Stimulated activated effector memory CD8-positive, alpha-beta T cell treated with anti-CD3 and anti-CD28 coated beads, Interleukin-12 subunit alpha, Interleukin-12 subunit beta, amount 100 ng/mL, for 72 hours (primary cell): ENCODE results near the gene MEN1.
"Not testable (repeated sequence)": the region's sequence is repeated elsewhere in the genome, so short reads cannot be mapped to it uniquely, and the experiment has no call there.

Source experiments
- ATAC-seq: fragments of 150-1000 bp; cut with Tn5 transposase; 2 replicates; pipeline ENCODE4 v1.10.0; 2021
- DNase-seq, 2 donors: peaks; one replicate each; pipeline ENCODE4 v3.0.0; 2021 to 2022; ENCODE audit warnings: low spot score in 2 of 2
- H3K27ac Mint-ChIP-seq: one replicate; pipeline ENCODE4 v1.8.0; 2022; ENCODE audit warnings: mild to moderate bottlenecking, mixed read lengths
- H3K36me3 Mint-ChIP-seq: one replicate; pipeline ENCODE4 v1.8.0; 2022; ENCODE audit warnings: mild to moderate bottlenecking, mixed read lengths
- H3K4me1 Mint-ChIP-seq: one replicate; pipeline ENCODE4 v1.8.0; 2022; ENCODE audit warnings: mixed read lengths
- H3K4me3 Mint-ChIP-seq: one replicate; pipeline ENCODE4 v1.8.0; 2022; ENCODE audit warnings: mild to moderate bottlenecking, mixed read lengths
- H3K9me3 Mint-ChIP-seq: one replicate; pipeline ENCODE4 v1.8.0; 2022; ENCODE audit warnings: mixed read lengths

The MEN1 gene

GRCh38 chr11:64826578-64827450 is 16.5 kb upstream of the MEN1 start:
- no peak overlapping the region for H3K27ac Mint-ChIP-seq
- no peaks in the 10 kb centered on the region for H3K4me1 Mint-ChIP-seq
- no peaks in the 10 kb centered on the region for H3K36me3 Mint-ChIP-seq
- no peak for ATAC-seq
- DNase-seq: no peak
- H3K4me3 Mint-ChIP-seq: no peak overlapping the region
- H3K9me3 Mint-ChIP-seq: no peaks in the 10 kb centered on the region

GRCh38 chr11:64826062-64826461 is 15.7 kb upstream of the MEN1 start:
- Mint-ChIP-seq H3K36me3 (no peaks in the 10 kb centered on the region), H3K4me1 (no peaks in the 10 kb centered on the region), H3K9me3 (no peaks in the 10 kb centered on the region), H3K27ac (no peak overlapping the region), H3K4me3 (no peak overlapping the region)
- DNase-seq (no peak), ATAC-seq (no peak)

- H3K4me3 Mint-ChIP-seq: no peak overlapping the region
- H3K27ac Mint-ChIP-seq: peak overlapping the region; percentile 7
- H3K4me1 Mint-ChIP-seq: no peaks in the 10 kb centered on the region
- no peaks in the 10 kb centered on the region for H3K36me3 Mint-ChIP-seq
- no peaks in the 10 kb centered on the region for H3K9me3 Mint-ChIP-seq
- DNase-seq: no peak
- ATAC-seq: no peak
Measured at GRCh38 chr11:64823568-64824119, 13.3 kb upstream of the MEN1 start.

- Mint-ChIP-seq H3K4me3 (no peak overlapping the region), H3K36me3 (no peaks in the 10 kb centered on the region), H3K4me1 (no peaks in the 10 kb centered on the region), H3K9me3 (no peaks in the 10 kb centered on the region), H3K27ac (no peak overlapping the region)
- DNase-seq (no peak), ATAC-seq (no peak)
Measured at GRCh38 chr11:64817476-64817875, 7.1 kb upstream of the MEN1 start.

- H3K9me3 Mint-ChIP-seq, H3K27ac Mint-ChIP-seq, H3K36me3 Mint-ChIP-seq, ATAC-seq, H3K4me3 Mint-ChIP-seq, H3K4me1 Mint-ChIP-seq, DNase-seq: not testable (repeated sequence)
Measured at GRCh38 chr11:64815433-64815832, 5.1 kb upstream of the MEN1 start.

GRCh38 chr11:64814712-64815187 is 4.4 kb upstream of the MEN1 start:
- no peak for ATAC-seq
- DNase-seq: no peak
- H3K9me3 Mint-ChIP-seq: no peaks in the 10 kb centered on the region
- H3K4me3 Mint-ChIP-seq: no peak overlapping the region
- H3K36me3 Mint-ChIP-seq: no peaks in the 10 kb centered on the region
- no peak overlapping the region for H3K27ac Mint-ChIP-seq
- H3K4me1 Mint-ChIP-seq: peaks cover 11% of the 10 kb centered on the region

- Mint-ChIP-seq H3K9me3 (no peaks in the 10 kb centered on the region), H3K4me1 (peaks cover 18% of the 10 kb centered on the region), H3K27ac (no peak overlapping the region), H3K4me3 (no peak overlapping the region), H3K36me3 (no peaks in the 10 kb centered on the region)
- ATAC-seq (no peak), DNase-seq (no peak)
Measured at GRCh38 chr11:64813826-64814225, 3.5 kb upstream of the MEN1 start.

- ATAC-seq (peak; percentile 56), DNase-seq (no peak)
- no peaks in the 10 kb centered on the region for H3K9me3 Mint-ChIP-seq
- H3K27ac Mint-ChIP-seq: peak overlapping the region; percentile 97
- H3K36me3 Mint-ChIP-seq: peaks cover 8% of the 10 kb centered on the region
- peaks cover 37% of the 10 kb centered on the region for H3K4me1 Mint-ChIP-seq
- H3K4me3 Mint-ChIP-seq: peak overlapping the region; percentile 98
Measured at GRCh38 chr11:64810891-64811272, 531 bp upstream of the MEN1 start.

GRCh38 chr11:64809781-64810241 is 540 bp downstream of the MEN1 start:
- H3K4me3 Mint-ChIP-seq: peak overlapping the region; percentile 98
- peaks cover 14% of the 10 kb centered on the region for H3K36me3 Mint-ChIP-seq
- H3K27ac Mint-ChIP-seq: peak overlapping the region; percentile 97
- ATAC-seq: peak; percentile 29
- peaks cover 43% of the 10 kb centered on the region for H3K4me1 Mint-ChIP-seq
- no peaks in the 10 kb centered on the region for H3K9me3 Mint-ChIP-seq
- DNase-seq: no peak

- no peaks in the 10 kb centered on the region for H3K9me3 Mint-ChIP-seq
- H3K27ac Mint-ChIP-seq: no peak overlapping the region
- H3K4me1 Mint-ChIP-seq: peaks cover 46% of the 10 kb centered on the region
- DNase-seq (no peak), ATAC-seq (no peak)
- H3K36me3 Mint-ChIP-seq: peaks cover 26% of the 10 kb centered on the region
- H3K4me3 Mint-ChIP-seq: no peak overlapping the region
Measured at GRCh38 chr11:64805481-64805880, 4.9 kb downstream of the MEN1 start.

GRCh38 chr11:64804346-64805210 is 5.8 kb downstream of the MEN1 start:
- no peak overlapping the region for H3K27ac Mint-ChIP-seq
- H3K4me3 Mint-ChIP-seq: peak overlapping the region; percentile 85

GRCh38 chr11:64803846-64804345 is 6.5 kb downstream of the MEN1 start:
- peaks cover 30% of the 10 kb centered on the region for H3K36me3 Mint-ChIP-seq
- no peaks in the 10 kb centered on the region for H3K9me3 Mint-ChIP-seq
- peaks cover 34% of the 10 kb centered on the region for H3K4me1 Mint-ChIP-seq
- H3K27ac Mint-ChIP-seq: peak overlapping the region; percentile 93
- DNase-seq: no peak
- H3K4me3 Mint-ChIP-seq: peak overlapping the region; percentile 85
- ATAC-seq: no peak

More at GRCh38 chr11:64804346-64805210, 5.8 kb downstream of the MEN1 start:
- Mint-ChIP-seq H3K9me3 (no peaks in the 10 kb centered on the region), H3K36me3 (peaks cover 30% of the 10 kb centered on the region), H3K4me1 (peaks cover 38% of the 10 kb centered on the region)
- ATAC-seq: no peak
- DNase-seq: no peak

GRCh38 chr11:64803158-64803845 is 7.0 kb downstream of the MEN1 start, which contains the start of gene MAP4K2:
MAP4K2 (minus strand) TSS chr11:64803214; CDS start chr11:64803149, 65 bp downstream.
- H3K9me3 Mint-ChIP-seq: no peaks in the 10 kb centered on the region
- DNase-seq (peak; percentile 85 to 88), ATAC-seq (peak; percentile 90)
- peak within 1 kb of the TSS; percentile 93 for H3K27ac Mint-ChIP-seq
- peaks cover 30% of the 10 kb centered on the region for H3K36me3 Mint-ChIP-seq
- H3K4me1 Mint-ChIP-seq: peaks cover 38% of the 10 kb centered on the region
- peak within 1 kb of the TSS; percentile 85 for H3K4me3 Mint-ChIP-seq

GRCh38 chr11:64802370-64803157 is 7.8 kb downstream of the MEN1 start:
- H3K36me3 Mint-ChIP-seq: peaks cover 37% of the 10 kb centered on the region
- H3K4me3 Mint-ChIP-seq: peak overlapping the region; percentile 85
- peak; percentile 11 for ATAC-seq
- no peaks in the 10 kb centered on the region for H3K9me3 Mint-ChIP-seq
- peak overlapping the region; percentile 81 for H3K27ac Mint-ChIP-seq
- DNase-seq: peak in 1 of 2 donors; percentile 50
- peaks cover 33% of the 10 kb centered on the region for H3K4me1 Mint-ChIP-seq
